SKM-1 treated with dmso at 0.1 percent for 144 hours (cell line): ENCODE data around the gene AGBL4.

Source experiments
- DNase-seq: peaks from one replicate; lab custom pipeline; 2025; ENCODE audit not compliant: unreplicated experiment; lab: John Stamatoyannopoulos, UW

Gene AGBL4

GRCh38 chr1:48953617-48954016 is 1070.1 kb downstream of the AGBL4 start:
- no peak for DNase-seq

GRCh38 chr1:48948562-48948961 is 1075.2 kb downstream of the AGBL4 start:
- no peak for DNase-seq

GRCh38 chr1:48947761-48948537 is 1075.8 kb downstream of the AGBL4 start:
- DNase-seq = no peak

GRCh38 chr1:48946070-48946469 is 1077.7 kb downstream of the AGBL4 start:
- no peak for DNase-seq

- DNase-seq = no peak
Observed at GRCh38 chr1:48944811-48945210, 1078.9 kb downstream of the AGBL4 start.

GRCh38 chr1:48943826-48944225 is 1079.9 kb downstream of the AGBL4 start:
- no peak for DNase-seq

- DNase-seq = no peak
Observed at GRCh38 chr1:48943393-48943792, 1080.4 kb downstream of the AGBL4 start.

GRCh38 chr1:48940962-48941732 is 1082.6 kb downstream of the AGBL4 start:
- DNase-seq = no peak

- DNase-seq = no peak
Observed at GRCh38 chr1:48940354-48940753, 1083.4 kb downstream of the AGBL4 start.

- no peak for DNase-seq
Observed at GRCh38 chr1:48939828-48940227, 1083.9 kb downstream of the AGBL4 start.

- no peak for DNase-seq
Observed at GRCh38 chr1:48939042-48939441, 1084.7 kb downstream of the AGBL4 start.

- no peak for DNase-seq
Observed at GRCh38 chr1:48937732-48938131, 1086.0 kb downstream of the AGBL4 start.

- DNase-seq = no peak
Observed at GRCh38 chr1:48936436-48936835, 1087.3 kb downstream of the AGBL4 start.

- no peak for DNase-seq
Observed at GRCh38 chr1:48932366-48932765, 1091.4 kb downstream of the AGBL4 start.

GRCh38 chr1:48931506-48932192 is 1092.1 kb downstream of the AGBL4 start:
- DNase-seq = no peak

GRCh38 chr1:48930011-48930410 is 1093.7 kb downstream of the AGBL4 start:
- no peak for DNase-seq

GRCh38 chr1:48924099-48924498 is 1099.7 kb downstream of the AGBL4 start:
- DNase-seq = no peak

GRCh38 chr1:48923116-48923515 is 1100.6 kb downstream of the AGBL4 start:
- DNase-seq = no peak

GRCh38 chr1:48920851-48921250 is 1102.9 kb downstream of the AGBL4 start:
- DNase-seq = no peak

- DNase-seq = no peak
Observed at GRCh38 chr1:48917901-48918603, 1105.7 kb downstream of the AGBL4 start.

- DNase-seq = no peak
Observed at GRCh38 chr1:48917070-48917454, 1106.7 kb downstream of the AGBL4 start.
